HT-29 (cell line): ENCODE measurements around the gene NPLOC4. TPM values are rescaled to one million over a fixed set of nuclear protein-coding genes. Genes with fewer than 3 reads are reported as not detected.

Source experiments
- DNase-seq: peaks from one replicate; pipeline ENCODE4 v3.0.0-alpha.2; 2015; ENCODE audit warnings: low spot score
- total RNA-seq: library from RNA; depleted of rRNA; stranded (reverse); fragments of >200 nt; shearing (Covaris generic); gene quantifications from 2 replicates; pipeline ENCODE4 v1.2.3, GENCODE V29; 2014

NPLOC4 gene
- total RNA-seq, 1 experiment from 2014 or later = 94.2 TPM

- DNase-seq = no peak
Measured at GRCh38 chr17:81568416-81568815, 68.5 kb downstream of the NPLOC4 start.

- DNase-seq = no peak
Measured at GRCh38 chr17:81567191-81567590, 69.7 kb downstream of the NPLOC4 start.

- DNase-seq = peak; percentile 91
Measured at GRCh38 chr17:81566461-81567126, 70.3 kb downstream of the NPLOC4 start.

- DNase-seq = no peak
Measured at GRCh38 chr17:81565231-81565630, 71.7 kb downstream of the NPLOC4 start.

- DNase-seq = no peak
Measured at GRCh38 chr17:81564778-81565177, 72.1 kb downstream of the NPLOC4 start.

GRCh38 chr17:81563861-81564586, 72.9 kb downstream of the NPLOC4 start:
- DNase-seq = no peak

GRCh38 chr17:81561494-81561885, 75.4 kb downstream of the NPLOC4 start:
- no peak for DNase-seq

- DNase-seq = no peak
Measured at GRCh38 chr17:81558941-81559806, 77.7 kb downstream of the NPLOC4 start.

- DNase-seq = no peak
Measured at GRCh38 chr17:81558115-81558468, 78.8 kb downstream of the NPLOC4 start.

- no peak for DNase-seq
Measured at GRCh38 chr17:81557276-81558114, 79.4 kb downstream of the NPLOC4 start.

- DNase-seq = no peak
Measured at GRCh38 chr17:81556863-81557262, 80.0 kb downstream of the NPLOC4 start.

GRCh38 chr17:81556175-81556691, 80.7 kb downstream of the NPLOC4 start:
- DNase-seq = peak; percentile 26

- peak; percentile 69 for DNase-seq
Measured at GRCh38 chr17:81553616-81554181, 83.2 kb downstream of the NPLOC4 start.

- peak; percentile 90 for DNase-seq
Measured at GRCh38 chr17:81553018-81553615, 83.8 kb downstream of the NPLOC4 start.

GRCh38 chr17:81552244-81553017, 84.5 kb downstream of the NPLOC4 start, which contains the start of gene FAAP100:
FAAP100 (minus strand) TSS chr17:81552353; CDS start chr17:81552330, 23 bp downstream.
- DNase-seq = peak; percentile 80

- DNase-seq = peak; percentile 28
Measured at GRCh38 chr17:81551458-81552243, 85.3 kb downstream of the NPLOC4 start.

- DNase-seq = no peak
Measured at GRCh38 chr17:81550830-81551457, 86.0 kb downstream of the NPLOC4 start.

GRCh38 chr17:81550285-81550684, 86.6 kb downstream of the NPLOC4 start:
- no peak for DNase-seq
